IgD-negative memory B cell (primary cell): Measurements from ENCODE around the gene INAFM2. TPM values are rescaled to one million over a fixed set of nuclear protein-coding genes. Genes with fewer than 3 reads are reported as not detected.

Experiments used
- H3K27ac Mint-ChIP-seq, 3 donors: one replicate each; pipeline ENCODE4 v1.8.0; 2020 to 2022; ENCODE audit warnings: mild to moderate bottlenecking in 3 of 3, mixed read lengths in 3 of 3, moderate library complexity in 1 of 3
- H3K27me3 Mint-ChIP-seq: one replicate; pipeline ENCODE4 v1.8.0; 2021; ENCODE audit warnings: mixed read lengths
- H3K36me3 Mint-ChIP-seq: one replicate; pipeline ENCODE4 v1.8.0; 2020; ENCODE audit warnings: mild to moderate bottlenecking, mixed read lengths
- H3K4me1 Mint-ChIP-seq, 3 donors: one replicate each; pipeline ENCODE4 v1.8.0; 2020 to 2022; ENCODE audit warnings: mixed read lengths in 3 of 3, mild to moderate bottlenecking in 1 of 3
- H3K4me3 Mint-ChIP-seq, 4 donors: one replicate each; pipeline ENCODE4 v1.8.0; 2020 to 2022; ENCODE audit warnings: mild to moderate bottlenecking in 4 of 4, mixed read lengths in 4 of 4, moderate library complexity in 3 of 4
- H3K9me3 Mint-ChIP-seq, 3 donors: one replicate each; pipeline ENCODE4 v1.8.0; 2020 to 2021; ENCODE audit warnings: mixed read lengths in 3 of 3, mild to moderate bottlenecking in 1 of 3
- polyA plus RNA-seq: library from polyadenylated mRNA; unstranded; fragments of 300-500 nt; fragmentation: Illumina TruSeq; gene quantifications from one replicate; pipeline ENCODE4 v1.2.3, GENCODE V29; 2021

The INAFM2 gene
- polyA plus RNA-seq, 1 donor from 2014 or later = 1.3 TPM

DNA sequence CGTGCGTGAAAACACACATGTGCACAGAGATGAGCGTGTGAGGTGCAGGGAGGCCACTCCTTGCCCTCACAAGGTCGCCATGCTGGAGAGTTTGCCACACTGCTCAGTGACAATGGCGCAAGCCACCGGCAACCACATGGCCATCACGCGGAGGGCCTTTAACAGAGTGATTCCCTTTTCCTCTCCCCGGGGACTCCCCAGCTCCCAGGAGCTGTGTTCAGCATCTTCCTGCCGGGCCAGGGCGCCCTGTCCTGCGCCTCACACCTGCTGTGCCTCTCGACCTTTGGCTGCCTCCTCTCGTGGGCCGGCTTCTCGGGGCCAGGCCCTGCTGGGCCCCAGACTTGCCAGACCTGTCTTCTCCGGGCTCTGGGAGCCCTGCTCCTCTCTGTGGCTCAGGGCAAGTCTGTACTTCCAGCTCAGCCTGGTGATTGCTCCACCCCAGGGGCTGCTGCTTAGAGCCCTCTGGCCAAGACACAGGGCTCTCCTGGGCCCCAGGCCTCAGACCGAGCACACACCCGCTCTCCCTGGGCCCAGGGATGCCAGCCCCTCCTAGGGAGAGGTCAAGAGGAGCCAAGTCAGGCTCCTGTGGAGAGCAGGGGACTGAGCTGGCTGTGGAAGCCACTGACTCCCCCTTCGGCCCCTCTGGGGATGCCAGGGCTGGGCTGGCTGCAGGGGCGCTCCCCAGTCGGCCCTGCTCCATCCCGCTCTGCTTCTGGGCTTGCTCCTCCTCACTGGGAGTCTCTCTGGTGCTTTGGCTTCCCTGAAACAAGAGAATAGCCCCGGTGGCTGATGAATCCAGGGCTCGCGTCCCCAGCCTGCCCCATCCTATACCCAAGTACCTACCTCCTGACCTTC, 11.7 kb downstream of the INAFM2 start:
- H3K4me3 Mint-ChIP-seq = peak overlapping the region in 2 of 4 donors; percentile 21 to 81

GRCh38 chr15:40335938-40336743, 12.6 kb downstream of the INAFM2 start:
- Mint-ChIP-seq H3K4me1 (peaks cover 4 to 12% (median 12%) of the 10 kb centered on the region in 3 donors), H3K4me3 (no peak overlapping the region), H3K36me3 (no peaks in the 10 kb centered on the region), H3K27me3 (peaks cover 3% of the 10 kb centered on the region), H3K27ac (no peak overlapping the region), H3K9me3 (no peaks in the 10 kb centered on the region)

More for the DNA sequence above, 11.7 kb downstream of the INAFM2 start:
- peaks cover 3% of the 10 kb centered on the region for H3K27me3 Mint-ChIP-seq
- H3K9me3 Mint-ChIP-seq = no peaks in the 10 kb centered on the region
- H3K36me3 Mint-ChIP-seq = no peaks in the 10 kb centered on the region
- H3K4me1 Mint-ChIP-seq = peaks cover 4 to 12% (median 12%) of the 10 kb centered on the region in 3 donors
- H3K27ac Mint-ChIP-seq = no peak overlapping the region

GRCh38 chr15:40336744-40337122, 13.2 kb downstream of the INAFM2 start:
- H3K4me3 Mint-ChIP-seq = no peak overlapping the region
- peaks cover 3% of the 10 kb centered on the region for H3K27me3 Mint-ChIP-seq
- H3K36me3 Mint-ChIP-seq = no peaks in the 10 kb centered on the region

DNA sequence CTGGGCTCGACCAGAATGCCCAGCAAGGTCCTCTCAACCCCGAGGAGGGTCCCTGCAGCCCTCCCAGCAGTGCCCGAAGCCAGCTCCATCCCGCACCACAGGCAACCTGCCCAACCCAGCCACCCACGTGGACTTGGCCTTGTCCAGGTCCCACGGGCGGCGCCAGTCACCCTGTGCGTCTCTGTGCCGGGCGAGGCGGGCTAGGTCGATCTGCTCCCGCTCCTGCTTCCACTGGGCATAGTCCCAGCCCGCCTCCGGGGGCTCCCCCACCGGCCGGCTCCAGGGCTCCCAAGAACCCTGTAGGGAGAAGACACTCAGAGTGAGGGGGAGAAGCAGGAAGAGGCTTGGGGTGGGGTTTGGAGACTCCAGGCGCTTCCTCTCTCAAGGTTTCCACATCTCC, 14.1 kb downstream of the INAFM2 start:
- no peaks in the 10 kb centered on the region for H3K36me3 Mint-ChIP-seq
- H3K4me3 Mint-ChIP-seq = peak overlapping the region in 1 of 4 donors; percentile 65
- H3K9me3 Mint-ChIP-seq = no peaks in the 10 kb centered on the region
- H3K27ac Mint-ChIP-seq = no peak overlapping the region
- peaks cover 4 to 12% (median 12%) of the 10 kb centered on the region in 3 donors for H3K4me1 Mint-ChIP-seq
- peaks cover 3% of the 10 kb centered on the region for H3K27me3 Mint-ChIP-seq

More at GRCh38 chr15:40336744-40337122, 13.2 kb downstream of the INAFM2 start:
- Mint-ChIP-seq H3K27ac (no peak overlapping the region), H3K4me1 (peaks cover 4 to 12% (median 12%) of the 10 kb centered on the region in 3 donors), H3K9me3 (no peaks in the 10 kb centered on the region)

- H3K27me3 Mint-ChIP-seq = peaks cover 3% of the 10 kb centered on the region
- no peaks in the 10 kb centered on the region for H3K9me3 Mint-ChIP-seq
- peak overlapping the region in 2 of 4 donors; percentile 65 to 74 for H3K4me3 Mint-ChIP-seq
- no peaks in the 10 kb centered on the region for H3K36me3 Mint-ChIP-seq
- peak overlapping the region in 1 of 3 donors; percentile 26 for H3K27ac Mint-ChIP-seq
- peaks cover 4 to 12% (median 12%) of the 10 kb centered on the region in 3 donors for H3K4me1 Mint-ChIP-seq
These were observed 14.7 kb downstream of the INAFM2 start for GRCh38 chr15:40338041-40338657.

- no peaks in the 10 kb centered on the region for H3K9me3 Mint-ChIP-seq
- H3K27ac Mint-ChIP-seq = no peak overlapping the region
- no peak overlapping the region for H3K4me3 Mint-ChIP-seq
These were observed 15.6 kb downstream of the INAFM2 start for GRCh38 chr15:40338921-40339620.

DNA sequence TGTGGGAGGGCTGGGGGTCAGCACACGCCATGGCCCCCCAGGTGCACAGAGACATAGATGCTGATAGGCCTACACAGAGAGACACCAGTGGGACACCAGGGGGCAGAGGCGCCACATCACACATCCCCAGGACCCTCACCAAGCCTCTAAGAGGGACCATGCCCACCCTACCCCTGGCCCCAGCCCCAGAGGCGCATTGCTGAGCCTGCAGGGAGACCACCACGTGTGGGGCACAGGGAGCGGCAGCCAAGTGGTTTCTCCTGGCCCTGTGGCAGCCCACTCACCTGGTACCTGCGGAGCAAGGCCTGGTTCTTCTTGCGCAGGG, 16.1 kb downstream of the INAFM2 start:
- Mint-ChIP-seq H3K27me3 (peaks cover 2% of the 10 kb centered on the region), H3K27ac (no peak overlapping the region), H3K36me3 (no peaks in the 10 kb centered on the region), H3K4me3 (no peak overlapping the region), H3K4me1 (peaks cover 2 to 6% (median 4%) of the 10 kb centered on the region in 3 donors), H3K9me3 (no peaks in the 10 kb centered on the region)

More at GRCh38 chr15:40338921-40339620, 15.6 kb downstream of the INAFM2 start:
- H3K36me3 Mint-ChIP-seq = no peaks in the 10 kb centered on the region
- peaks cover 3% of the 10 kb centered on the region for H3K27me3 Mint-ChIP-seq
- H3K4me1 Mint-ChIP-seq = peaks cover 4 to 7% (median 5%) of the 10 kb centered on the region in 3 donors

- H3K27ac Mint-ChIP-seq = no peak overlapping the region
- no peak overlapping the region for H3K4me3 Mint-ChIP-seq
- no peaks in the 10 kb centered on the region for H3K9me3 Mint-ChIP-seq
- H3K36me3 Mint-ChIP-seq = no peaks in the 10 kb centered on the region
- peaks cover 2 to 7% (median 4%) of the 10 kb centered on the region in 3 donors for H3K4me1 Mint-ChIP-seq
- H3K27me3 Mint-ChIP-seq = peaks cover 2% of the 10 kb centered on the region
These were observed 16.7 kb downstream of the INAFM2 start for GRCh38 chr15:40340038-40340739.

- no peaks in the 10 kb centered on the region for H3K36me3 Mint-ChIP-seq
- no peaks in the 10 kb centered on the region for H3K9me3 Mint-ChIP-seq
- no peak within 1 kb of the TSS for H3K4me3 Mint-ChIP-seq
- H3K4me1 Mint-ChIP-seq = peaks cover 2 to 7% (median 4%) of the 10 kb centered on the region in 3 donors
- peak within 1 kb of the TSS in 1 of 3 donors; percentile 9 for H3K27ac Mint-ChIP-seq
- peaks cover 2% of the 10 kb centered on the region for H3K27me3 Mint-ChIP-seq
These were observed 17.4 kb downstream of the INAFM2 start, which contains the start of gene CCDC9B for GRCh38 chr15:40340740-40341400. CCDC9B (minus strand) TSS chr15:40340939; CDS start chr15:40340819, 120 bp downstream.

GRCh38 chr15:40342416-40343320, 19.2 kb downstream of the INAFM2 start:
- Mint-ChIP-seq H3K9me3 (no peaks in the 10 kb centered on the region), H3K27me3 (peaks cover 2% of the 10 kb centered on the region), H3K27ac (no peak overlapping the region), H3K4me1 (peaks cover 2 to 7% (median 2%) of the 10 kb centered on the region in 3 donors), H3K36me3 (peaks cover 3% of the 10 kb centered on the region), H3K4me3 (no peak overlapping the region)

GRCh38 chr15:40343512-40343911, 20.0 kb downstream of the INAFM2 start:
- H3K4me1 Mint-ChIP-seq = peaks cover 0 to 3% (median 0%) of the 10 kb centered on the region in 3 donors
- H3K9me3 Mint-ChIP-seq = no peaks in the 10 kb centered on the region
- H3K27ac Mint-ChIP-seq = no peak overlapping the region
- H3K36me3 Mint-ChIP-seq = peaks cover 3% of the 10 kb centered on the region
- H3K4me3 Mint-ChIP-seq = no peak overlapping the region
- no peaks in the 10 kb centered on the region for H3K27me3 Mint-ChIP-seq

GRCh38 chr15:40344217-40344616, 20.7 kb downstream of the INAFM2 start:
- no peak overlapping the region for H3K27ac Mint-ChIP-seq
- peaks cover 0 to 3% (median 0%) of the 10 kb centered on the region in 3 donors for H3K4me1 Mint-ChIP-seq
- H3K27me3 Mint-ChIP-seq = no peaks in the 10 kb centered on the region
- peaks cover 3% of the 10 kb centered on the region for H3K36me3 Mint-ChIP-seq
- peak overlapping the region in 1 of 4 donors; percentile 35 for H3K4me3 Mint-ChIP-seq
- H3K9me3 Mint-ChIP-seq = no peaks in the 10 kb centered on the region
